GM23338 (cell line): Measurements from ENCODE around the gene BCL11B. TPM values are rescaled to one million over a fixed set of nuclear protein-coding genes. Genes with fewer than 3 reads are reported as not detected.

Experiments used
- ATAC-seq: fragments of 200-7000 bp; cut with Tn5 transposase; 3 replicates; pipeline ENCODE4 v1.9.1; 2020
- DNase-seq: peaks from one replicate; pipeline ENCODE4 v3.0.0-alpha.2; 2015; ENCODE audit warnings: low spot score
- H2AFZ ChIP-seq: fragments of 200-600 bp; sonication (generic); 2 replicates; pipeline ENCODE4 v1.8.0; 2016; ENCODE audit warnings: antibody characterized with exemption, mild to moderate bottlenecking, moderate library complexity
- H3F3A ChIP-seq: fragments of 200-600 bp; sonication (generic); replicated peaks from 2 replicates; pipeline ENCODE4 v1.8.0; 2017; ENCODE audit warnings: antibody characterized with exemption, mixed run types, low read depth
- H3K27ac ChIP-seq: fragments of 200-600 bp; sonication (generic); 2 replicates; pipeline ENCODE4 v1.6.1; 2016; ENCODE audit warnings: low read depth
- H3K27me3 ChIP-seq: fragments of 200-600 bp; sonication (generic); 2 replicates; pipeline ENCODE4 v1.8.0; 2016; ENCODE audit warnings: mild to moderate bottlenecking, mixed run types, moderate library complexity; ENCODE audit not compliant: insufficient read depth
- H3K36me3 ChIP-seq: fragments of 200-600 bp; sonication (generic); 2 replicates; pipeline ENCODE4 v1.8.0; 2016; ENCODE audit warnings: mild to moderate bottlenecking; ENCODE audit not compliant: insufficient read depth
- H3K4me1 ChIP-seq: fragments of 200-600 bp; sonication (generic); 2 replicates; pipeline ENCODE4 v1.8.0; 2016; ENCODE audit warnings: mild to moderate bottlenecking, moderate library complexity; ENCODE audit not compliant: insufficient read depth
- H3K4me2 ChIP-seq: fragments of 200-600 bp; sonication (generic); 2 replicates; pipeline ENCODE4 v1.7.1; 2017; ENCODE audit warnings: mixed run types
- H3K4me3 ChIP-seq: fragments of 200-600 bp; sonication (generic); 2 replicates; pipeline ENCODE4 v1.6.1; 2016; ENCODE audit warnings: mixed run types
- H3K79me2 ChIP-seq: fragments of 200-600 bp; sonication (generic); replicated peaks from 2 replicates; pipeline ENCODE4 v1.8.0; 2017; ENCODE audit warnings: mild to moderate bottlenecking; ENCODE audit not compliant: insufficient read depth
- H3K9me2 ChIP-seq: fragments of 200-600 bp; sonication (generic); 2 replicates; pipeline ENCODE4 v1.8.0; 2017; ENCODE audit not compliant: insufficient read depth
- H4K20me1 ChIP-seq: fragments of 200-600 bp; sonication (generic); replicated peaks from 2 replicates; pipeline ENCODE4 v1.8.0; 2017; ENCODE audit warnings: mild to moderate bottlenecking; ENCODE audit not compliant: insufficient read depth
- H3K27ac Mint-ChIP-seq: 2 replicates; pipeline ENCODE4 v1.8.0; 2020; ENCODE audit warnings: inconsistent platforms, mild to moderate bottlenecking, moderate library complexity, mixed read lengths
- H3K27me3 Mint-ChIP-seq: 3 replicates; pipeline ENCODE4 v1.8.0; 2022; ENCODE audit warnings: low read depth, mild to moderate bottlenecking, moderate library complexity, mixed read lengths, inconsistent platforms; ENCODE audit not compliant: insufficient read depth, poor library complexity
- H3K36me3 Mint-ChIP-seq: 3 replicates; pipeline ENCODE4 v1.8.0; 2021; ENCODE audit warnings: low read depth, mild to moderate bottlenecking, inconsistent platforms, moderate library complexity, mixed read lengths
- H3K4me1 Mint-ChIP-seq: 3 replicates; pipeline ENCODE4 v1.8.0; 2020; ENCODE audit warnings: mild to moderate bottlenecking, inconsistent platforms, mixed read lengths
- H3K4me3 Mint-ChIP-seq: 3 replicates; pipeline ENCODE4 v1.8.0; 2021; ENCODE audit warnings: moderate library complexity, mild to moderate bottlenecking, inconsistent platforms, mixed read lengths
- H3K9me3 Mint-ChIP-seq: 3 replicates; pipeline ENCODE4 v1.8.0; 2020; ENCODE audit warnings: moderate library complexity, mild to moderate bottlenecking, inconsistent platforms, mixed read lengths
- CREB1 ChIP-seq: fragments of 250-450 bp; sonication (Bioruptor Pico); IDR thresholded peaks from 2 replicates; pipeline ENCODE4 v1.5.0; 2020; ENCODE audit warnings: low read depth, mild to moderate bottlenecking, moderate library complexity
- CTCF ChIP-seq, 2 experiments: fragments of 200-600 bp in 1 of 2; sonication (generic) in 1 of 2; conservative IDR thresholded peaks; 2 replicates each; pipeline versions ENCODE4 v1.5.1 to v1.6.1; 2016 to 2017; ENCODE audit warnings: antibody characterized with exemption in 2 of 2, low read depth in 2 of 2, mild to moderate bottlenecking in 2 of 2, moderate library complexity in 1 of 2
- EZH2 ChIP-seq: fragments of 200-600 bp; sonication (generic); IDR thresholded peaks from one replicate; pipeline ENCODE4 v1.8.0; 2017; ENCODE audit warnings: antibody characterized with exemption, mild to moderate bottlenecking, low read depth; ENCODE audit not compliant: unreplicated experiment
- JUNB ChIP-seq: IDR thresholded peaks from one replicate; pipeline ENCODE4 v1.6.1; 2016; ENCODE audit warnings: antibody characterized with exemption; ENCODE audit not compliant: unreplicated experiment
- NANOG ChIP-seq: IDR thresholded peaks from 2 replicates; pipeline ENCODE4 v1.6.1; 2016; ENCODE audit warnings: antibody characterized with exemption, borderline replicate concordance
- POLR2AphosphoS5 ChIP-seq: IDR thresholded peaks from 2 replicates; pipeline ENCODE4 v1.6.1; 2016; ENCODE audit warnings: antibody characterized with exemption, low read depth
- REST ChIP-seq: IDR thresholded peaks from one replicate; pipeline ENCODE4 v1.6.1; 2018; ENCODE audit warnings: antibody characterized with exemption; ENCODE audit not compliant: unreplicated experiment
- STAT1 ChIP-seq: IDR thresholded peaks from one replicate; pipeline ENCODE4 v1.6.1; 2016; ENCODE audit warnings: antibody characterized with exemption; ENCODE audit not compliant: unreplicated experiment
- ZNF114 ChIP-seq: fragments of 250-450 bp; sonication (Bioruptor Pico); IDR thresholded peaks from 2 replicates; pipeline ENCODE4 v1.5.0; 2020; ENCODE audit warnings: mild to moderate bottlenecking, moderate library complexity
- ZNF331 ChIP-seq: fragments of 250-450 bp; sonication (Bioruptor Pico); IDR thresholded peaks from 2 replicates; pipeline ENCODE4 v1.5.0; 2020; ENCODE audit warnings: low read depth, mild to moderate bottlenecking, moderate library complexity
- polyA plus RNA-seq: library from polyadenylated mRNA; unstranded; fragments of >200 nt; fragmentation: Nextera tagmentation; extraction: Ambion mirVana; gene quantifications from 2 replicates; pipeline ENCODE4 v1.2.1, GENCODE V29; 2016
- total RNA-seq: library from RNA; depleted of rRNA; stranded (reverse); fragments of >200 nt; shearing (Covaris generic); gene quantifications from 2 replicates; pipeline ENCODE4 v1.2.3, GENCODE V29; 2014
- TF ChIP-seq, protein P1 (sequence below): fragments of 250-450 bp; sonication (Bioruptor Pico); IDR thresholded peaks from 2 replicates; pipeline ENCODE4 v1.5.0; 2020; ENCODE audit warnings: mild to moderate bottlenecking, moderate library complexity
- TF ChIP-seq, protein P2 (sequence below): IDR thresholded peaks from 2 replicates; pipeline ENCODE4 v1.6.1; 2016; ENCODE audit warnings: antibody characterized with exemption

Gene BCL11B
- total and polyA plus RNA-seq, 2 experiments from 2014 or later = 2.4 to 6.7 TPM

DNA sequence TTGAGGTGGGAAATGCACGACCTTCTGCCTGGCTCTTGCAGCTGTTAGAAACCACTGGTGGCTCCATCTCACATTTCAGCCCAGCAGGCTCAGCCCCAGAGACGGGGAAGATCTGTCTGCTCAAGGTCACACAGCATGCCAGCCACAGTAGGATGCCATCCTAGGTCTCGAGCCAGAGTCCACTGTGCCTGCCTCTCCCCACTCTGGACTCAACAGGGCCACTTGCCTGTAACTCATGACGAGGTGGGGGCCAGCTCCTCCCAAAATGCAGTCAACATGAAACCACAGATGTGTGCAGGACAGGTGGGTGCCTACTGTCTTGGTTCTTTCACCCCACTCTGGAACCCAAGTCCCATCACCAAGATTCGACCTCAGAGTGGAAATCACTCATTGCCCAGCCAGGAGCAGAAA lies 23.2 kb downstream of the BCL11B start:
- Histone ChIP-seq H3K4me1 (peaks cover 47% of the 10 kb centered on the region), H2AFZ (no peak overlapping the region), H3K4me3 (no peak overlapping the region), H3K9me2 (no peaks in the 10 kb centered on the region), H3K27me3 (no peaks in the 10 kb centered on the region), H3K79me2 (peaks cover 74% of the 10 kb centered on the region), H3K27ac (no peak overlapping the region), H3K36me3 (no peaks in the 10 kb centered on the region), H3F3A (peaks cover 13% of the 10 kb centered on the region), H3K4me2 (no peak overlapping the region), H4K20me1 (peaks cover 4% of the 10 kb centered on the region)
- peaks cover 5% of the 10 kb centered on the region for H3K36me3 Mint-ChIP-seq
- DNase-seq (no peak), ATAC-seq (no peak)
- H3K27me3 Mint-ChIP-seq = peaks cover 19% of the 10 kb centered on the region
- TF ChIP-seq CREB1 (CRISPR knock-in tag) (no peak), NANOG (no peak), JUNB (no peak), STAT1 (no peak), CTCF (conservative IDR thresholded peaks at IDR 0.05; ENCODE audit: low read depth in 2 of 2) (no peak), EZH2 (no peak), REST (no peak), POLR2AphosphoS5 (no peak), ZNF331 (no peak), ZNF114 (CRISPR knock-in tag) (no peak)
- TF ChIP-seq, protein P1, sequence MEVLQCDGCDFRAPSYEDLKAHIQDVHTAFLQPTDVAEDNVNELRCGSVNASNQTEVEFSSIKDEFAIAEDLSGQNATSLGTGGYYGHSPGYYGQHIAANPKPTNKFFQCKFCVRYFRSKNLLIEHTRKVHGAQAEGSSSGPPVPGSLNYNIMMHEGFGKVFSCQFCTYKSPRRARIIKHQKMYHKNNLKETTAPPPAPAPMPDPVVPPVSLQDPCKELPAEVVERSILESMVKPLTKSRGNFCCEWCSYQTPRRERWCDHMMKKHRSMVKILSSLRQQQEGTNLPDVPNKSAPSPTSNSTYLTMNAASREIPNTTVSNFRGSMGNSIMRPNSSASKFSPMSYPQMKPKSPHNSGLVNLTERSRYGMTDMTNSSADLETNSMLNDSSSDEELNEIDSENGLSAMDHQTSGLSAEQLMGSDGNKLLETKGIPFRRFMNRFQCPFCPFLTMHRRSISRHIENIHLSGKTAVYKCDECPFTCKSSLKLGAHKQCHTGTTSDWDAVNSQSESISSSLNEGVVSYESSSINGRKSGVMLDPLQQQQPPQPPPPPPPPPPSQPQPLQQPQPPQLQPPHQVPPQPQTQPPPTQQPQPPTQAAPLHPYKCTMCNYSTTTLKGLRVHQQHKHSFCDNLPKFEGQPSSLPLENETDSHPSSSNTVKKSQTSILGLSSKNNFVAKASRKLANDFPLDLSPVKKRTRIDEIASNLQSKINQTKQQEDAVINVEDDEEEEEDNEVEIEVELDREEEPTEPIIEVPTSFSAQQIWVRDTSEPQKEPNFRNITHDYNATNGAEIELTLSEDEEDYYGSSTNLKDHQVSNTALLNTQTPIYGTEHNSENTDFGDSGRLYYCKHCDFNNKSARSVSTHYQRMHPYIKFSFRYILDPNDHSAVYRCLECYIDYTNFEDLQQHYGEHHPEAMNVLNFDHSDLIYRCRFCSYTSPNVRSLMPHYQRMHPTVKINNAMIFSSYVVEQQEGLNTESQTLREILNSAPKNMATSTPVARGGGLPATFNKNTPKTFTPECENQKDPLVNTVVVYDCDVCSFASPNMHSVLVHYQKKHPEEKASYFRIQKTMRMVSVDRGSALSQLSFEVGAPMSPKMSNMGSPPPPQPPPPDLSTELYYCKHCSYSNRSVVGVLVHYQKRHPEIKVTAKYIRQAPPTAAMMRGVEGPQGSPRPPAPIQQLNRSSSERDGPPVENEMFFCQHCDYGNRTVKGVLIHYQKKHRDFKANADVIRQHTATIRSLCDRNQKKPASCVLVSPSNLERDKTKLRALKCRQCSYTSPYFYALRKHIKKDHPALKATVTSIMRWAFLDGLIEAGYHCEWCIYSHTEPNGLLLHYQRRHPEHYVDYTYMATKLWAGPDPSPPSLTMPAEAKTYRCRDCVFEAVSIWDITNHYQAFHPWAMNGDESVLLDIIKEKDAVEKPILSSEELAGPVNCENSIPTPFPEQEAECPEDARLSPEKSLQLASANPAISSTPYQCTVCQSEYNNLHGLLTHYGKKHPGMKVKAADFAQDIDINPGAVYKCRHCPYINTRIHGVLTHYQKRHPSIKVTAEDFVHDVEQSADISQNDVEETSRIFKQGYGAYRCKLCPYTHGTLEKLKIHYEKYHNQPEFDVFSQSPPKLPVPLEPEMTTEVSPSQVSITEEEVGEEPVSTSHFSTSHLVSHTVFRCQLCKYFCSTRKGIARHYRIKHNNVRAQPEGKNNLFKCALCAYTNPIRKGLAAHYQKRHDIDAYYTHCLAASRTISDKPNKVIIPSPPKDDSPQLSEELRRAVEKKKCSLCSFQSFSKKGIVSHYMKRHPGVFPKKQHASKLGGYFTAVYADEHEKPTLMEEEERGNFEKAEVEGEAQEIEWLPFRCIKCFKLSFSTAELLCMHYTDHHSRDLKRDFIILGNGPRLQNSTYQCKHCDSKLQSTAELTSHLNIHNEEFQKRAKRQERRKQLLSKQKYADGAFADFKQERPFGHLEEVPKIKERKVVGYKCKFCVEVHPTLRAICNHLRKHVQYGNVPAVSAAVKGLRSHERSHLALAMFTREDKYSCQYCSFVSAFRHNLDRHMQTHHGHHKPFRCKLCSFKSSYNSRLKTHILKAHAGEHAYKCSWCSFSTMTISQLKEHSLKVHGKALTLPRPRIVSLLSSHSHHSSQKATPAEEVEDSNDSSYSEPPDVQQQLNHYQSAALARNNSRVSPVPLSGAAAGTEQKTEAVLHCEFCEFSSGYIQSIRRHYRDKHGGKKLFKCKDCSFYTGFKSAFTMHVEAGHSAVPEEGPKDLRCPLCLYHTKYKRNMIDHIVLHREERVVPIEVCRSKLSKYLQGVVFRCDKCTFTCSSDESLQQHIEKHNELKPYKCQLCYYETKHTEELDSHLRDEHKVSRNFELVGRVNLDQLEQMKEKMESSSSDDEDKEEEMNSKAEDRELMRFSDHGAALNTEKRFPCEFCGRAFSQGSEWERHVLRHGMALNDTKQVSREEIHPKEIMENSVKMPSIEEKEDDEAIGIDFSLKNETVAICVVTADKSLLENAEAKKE (CRISPR knock-in tag) = no peak
- TF ChIP-seq, protein P2, sequence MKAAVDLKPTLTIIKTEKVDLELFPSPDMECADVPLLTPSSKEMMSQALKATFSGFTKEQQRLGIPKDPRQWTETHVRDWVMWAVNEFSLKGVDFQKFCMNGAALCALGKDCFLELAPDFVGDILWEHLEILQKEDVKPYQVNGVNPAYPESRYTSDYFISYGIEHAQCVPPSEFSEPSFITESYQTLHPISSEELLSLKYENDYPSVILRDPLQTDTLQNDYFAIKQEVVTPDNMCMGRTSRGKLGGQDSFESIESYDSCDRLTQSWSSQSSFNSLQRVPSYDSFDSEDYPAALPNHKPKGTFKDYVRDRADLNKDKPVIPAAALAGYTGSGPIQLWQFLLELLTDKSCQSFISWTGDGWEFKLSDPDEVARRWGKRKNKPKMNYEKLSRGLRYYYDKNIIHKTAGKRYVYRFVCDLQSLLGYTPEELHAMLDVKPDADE = no peak
- no peak overlapping the region for H3K27ac Mint-ChIP-seq
- no peaks in the 10 kb centered on the region; the same call in 2 of the 3 replicates for H3K9me3 Mint-ChIP-seq
- H3K4me1 Mint-ChIP-seq = peaks cover 62% of the 10 kb centered on the region
- no peak overlapping the region; the same call in 2 of the 3 replicates for H3K4me3 Mint-ChIP-seq
